Measurements from ENCODE around the gene SLC6A20.

Gene SLC6A20

DNA sequence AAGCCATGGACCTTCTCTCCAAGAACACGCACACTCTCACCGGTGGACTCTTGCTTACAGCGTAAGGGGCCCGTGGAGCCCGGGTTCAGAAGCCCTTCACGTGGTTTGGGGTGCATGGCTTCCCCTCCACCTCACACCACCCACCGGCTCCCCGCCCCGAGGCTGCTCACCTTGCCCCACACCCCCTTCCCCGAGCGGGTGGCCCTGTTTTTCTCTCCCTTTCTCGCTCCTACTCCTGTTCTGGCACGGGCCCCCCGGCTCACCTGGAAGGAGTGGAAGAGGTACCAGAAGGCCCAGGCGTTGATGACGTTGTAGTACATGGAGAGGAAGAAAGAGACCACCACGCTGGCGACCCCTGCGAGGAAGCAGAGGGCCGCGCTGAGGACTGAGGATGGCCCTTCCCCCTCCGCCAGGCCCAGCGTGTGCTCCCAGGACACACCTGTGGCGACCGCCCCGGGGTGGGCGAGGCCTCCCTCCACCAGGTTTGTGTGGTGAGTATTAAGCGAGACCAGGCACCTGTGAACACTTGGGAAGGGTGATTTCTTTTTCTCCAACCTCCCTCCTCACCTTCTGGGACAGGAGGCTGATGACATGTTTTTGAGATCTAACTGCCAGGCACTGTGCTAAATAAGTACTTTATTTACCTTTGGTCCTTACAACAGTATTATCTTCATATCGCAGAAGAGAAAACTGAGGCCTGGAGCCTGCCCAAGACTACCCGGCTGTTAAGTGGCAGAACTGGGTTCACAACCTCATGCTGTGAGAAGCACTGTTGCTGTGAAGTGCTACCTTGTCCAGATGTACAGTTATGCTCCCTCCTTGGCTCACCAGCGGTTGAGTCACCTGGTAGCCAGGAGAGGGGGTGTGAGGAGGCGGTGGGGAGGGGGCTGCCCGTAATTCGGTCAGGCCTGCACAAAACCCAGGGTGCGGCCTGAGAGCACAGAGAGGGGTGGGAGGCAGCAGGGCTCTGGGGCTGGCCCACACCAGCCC lies 16.3 kb downstream of the SLC6A20 start:
- Histone ChIP-seq H4K20me1 (ENCODE audit: insufficient read depth, low read length) (0 out of 2 replicates have a peak, but pooled peaks cover 3% of the 10 kb centered on the region), H3K9me3 (ENCODE audit: insufficient read depth, low read length, severe bottlenecking) (peaks cover 2% of the 10 kb centered on the region), H3K9ac (ENCODE audit: low read depth, low read length) (no peak overlapping the region), H3K27me3 (ENCODE audit: insufficient read depth, low read length, poor library complexity) (no peaks in the 10 kb centered on the region), H3K4me2 (ENCODE audit: insufficient read depth, low read length) (no peak overlapping the region), H3K4me1 (ENCODE audit: insufficient read depth, low read length) (no peaks in the 10 kb centered on the region), H3K36me3 (ENCODE audit: insufficient read depth, low read length) (0 out of 2 replicates have a peak, but pooled peaks cover 2% of the 10 kb centered on the region), H3K79me2 (ENCODE audit: insufficient read depth, low read length) (no peaks in the 10 kb centered on the region), H3K27ac (ENCODE audit: low read length) (no peak overlapping the region), H3K4me3 (ENCODE audit: low read depth in 1 of 2, low read length in 2 of 2) (no peak overlapping the region), H2AFZ (ENCODE audit: low read depth, low read length) (no peak overlapping the region)
- DNase-seq (no peak), ATAC-seq (ENCODE audit: insufficient read depth, low read depth) (no peak)
- TF ChIP-seq, protein P1, sequence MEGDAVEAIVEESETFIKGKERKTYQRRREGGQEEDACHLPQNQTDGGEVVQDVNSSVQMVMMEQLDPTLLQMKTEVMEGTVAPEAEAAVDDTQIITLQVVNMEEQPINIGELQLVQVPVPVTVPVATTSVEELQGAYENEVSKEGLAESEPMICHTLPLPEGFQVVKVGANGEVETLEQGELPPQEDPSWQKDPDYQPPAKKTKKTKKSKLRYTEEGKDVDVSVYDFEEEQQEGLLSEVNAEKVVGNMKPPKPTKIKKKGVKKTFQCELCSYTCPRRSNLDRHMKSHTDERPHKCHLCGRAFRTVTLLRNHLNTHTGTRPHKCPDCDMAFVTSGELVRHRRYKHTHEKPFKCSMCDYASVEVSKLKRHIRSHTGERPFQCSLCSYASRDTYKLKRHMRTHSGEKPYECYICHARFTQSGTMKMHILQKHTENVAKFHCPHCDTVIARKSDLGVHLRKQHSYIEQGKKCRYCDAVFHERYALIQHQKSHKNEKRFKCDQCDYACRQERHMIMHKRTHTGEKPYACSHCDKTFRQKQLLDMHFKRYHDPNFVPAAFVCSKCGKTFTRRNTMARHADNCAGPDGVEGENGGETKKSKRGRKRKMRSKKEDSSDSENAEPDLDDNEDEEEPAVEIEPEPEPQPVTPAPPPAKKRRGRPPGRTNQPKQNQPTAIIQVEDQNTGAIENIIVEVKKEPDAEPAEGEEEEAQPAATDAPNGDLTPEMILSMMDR (IDR thresholded peaks at IDR 0.05; ENCODE audit: borderline replicate concordance, extremely low read depth, low read length, poor library complexity, severe bottlenecking) = no peak
- no peak for TF ChIP-seq EZH2 (IDR thresholded peaks at IDR 0.05; ENCODE audit: borderline replicate concordance, low read depth, low read length, severe bottlenecking)

- no peak for DNase-seq
- no peak for TF ChIP-seq EZH2 (IDR thresholded peaks at IDR 0.05; ENCODE audit: borderline replicate concordance, low read depth, low read length, severe bottlenecking)
- TF ChIP-seq, protein P1 (IDR thresholded peaks at IDR 0.05; ENCODE audit: borderline replicate concordance, extremely low read depth, low read length, poor library complexity, severe bottlenecking) = no peak
- no peaks in the 10 kb centered on the region for H3K27me3 ChIP-seq (ENCODE audit: insufficient read depth, low read length, poor library complexity)
These were observed 17.6 kb downstream of the SLC6A20 start for GRCh38 chr3:45778761-45779201.

DNA sequence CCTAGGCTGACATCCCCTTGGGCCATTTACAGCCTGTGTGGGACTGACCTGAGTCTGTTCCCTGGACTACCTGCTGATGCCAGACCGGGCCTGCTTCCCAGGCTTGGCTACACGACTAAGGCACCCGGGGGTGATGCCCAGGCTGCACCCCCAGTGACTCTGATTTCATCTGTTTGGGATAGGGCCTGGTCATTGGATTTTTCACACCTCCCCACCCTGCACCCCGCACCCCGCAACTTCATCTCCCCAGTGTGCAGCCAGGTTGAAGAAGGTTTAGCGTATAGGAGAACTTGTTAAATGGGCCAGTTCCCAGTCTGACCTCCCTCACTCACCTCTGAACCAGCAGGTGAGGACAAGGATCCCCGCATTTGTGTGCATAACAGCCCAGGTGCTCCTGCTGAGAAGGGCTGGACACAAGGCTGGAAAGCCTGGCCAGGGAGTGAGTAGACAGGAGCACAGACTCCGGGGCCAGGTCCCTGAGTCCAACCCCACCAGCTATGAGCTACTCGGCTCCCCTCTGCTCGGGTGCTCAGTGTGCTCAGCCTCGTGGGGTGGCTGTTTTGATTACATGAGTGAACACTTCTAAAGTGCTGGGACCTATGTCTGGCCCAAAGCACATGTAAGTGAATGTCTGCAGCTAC lies 18.5 kb downstream of the SLC6A20 start:
- Histone ChIP-seq H3K36me3 (ENCODE audit: insufficient read depth, low read length) (0 out of 2 replicates have a peak, but pooled peaks cover 2% of the 10 kb centered on the region), H3K27me3 (ENCODE audit: insufficient read depth, low read length, poor library complexity) (no peaks in the 10 kb centered on the region), H3K27ac (ENCODE audit: low read length) (no peak overlapping the region), H3K4me2 (ENCODE audit: insufficient read depth, low read length) (no peak overlapping the region), H3K9me3 (ENCODE audit: insufficient read depth, low read length, severe bottlenecking) (no peaks in the 10 kb centered on the region), H4K20me1 (ENCODE audit: insufficient read depth, low read length) (0 out of 2 replicates have a peak, but pooled peaks cover 3% of the 10 kb centered on the region), H3K9ac (ENCODE audit: low read depth, low read length) (no peak overlapping the region), H3K4me3 (ENCODE audit: low read depth in 1 of 2, low read length in 2 of 2) (no peak overlapping the region), H3K79me2 (ENCODE audit: insufficient read depth, low read length) (no peaks in the 10 kb centered on the region), H2AFZ (ENCODE audit: low read depth, low read length) (no peak overlapping the region), H3K4me1 (ENCODE audit: insufficient read depth, low read length) (no peaks in the 10 kb centered on the region)
- no peak for ATAC-seq (ENCODE audit: insufficient read depth, low read depth)
- DNase-seq = no peak
- no peak for TF ChIP-seq EZH2 (IDR thresholded peaks at IDR 0.05; ENCODE audit: borderline replicate concordance, low read depth, low read length, severe bottlenecking)
- TF ChIP-seq, protein P1 (IDR thresholded peaks at IDR 0.05; ENCODE audit: borderline replicate concordance, extremely low read depth, low read length, poor library complexity, severe bottlenecking) = no peak

More at GRCh38 chr3:45778761-45779201, 17.6 kb downstream of the SLC6A20 start:
- Histone ChIP-seq H4K20me1 (ENCODE audit: insufficient read depth, low read length) (0 out of 2 replicates have a peak, but pooled peaks cover 3% of the 10 kb centered on the region), H3K36me3 (ENCODE audit: insufficient read depth, low read length) (0 out of 2 replicates have a peak, but pooled peaks cover 2% of the 10 kb centered on the region), H3K4me1 (ENCODE audit: insufficient read depth, low read length) (no peaks in the 10 kb centered on the region), H3K27ac (ENCODE audit: low read length) (no peak overlapping the region), H3K79me2 (ENCODE audit: insufficient read depth, low read length) (no peaks in the 10 kb centered on the region), H3K4me3 (ENCODE audit: low read depth in 1 of 2, low read length in 2 of 2) (no peak overlapping the region), H3K9ac (ENCODE audit: low read depth, low read length) (no peak overlapping the region), H3K4me2 (ENCODE audit: insufficient read depth, low read length) (no peak overlapping the region), H2AFZ (ENCODE audit: low read depth, low read length) (no peak overlapping the region), H3K9me3 (ENCODE audit: insufficient read depth, low read length, severe bottlenecking) (no peaks in the 10 kb centered on the region)
- ATAC-seq (ENCODE audit: insufficient read depth, low read depth) = no peak
